GM12878 (cell line): ENCODE measurements around the gene EIF2B5. TPM values are rescaled to one million over a fixed set of nuclear protein-coding genes. Genes with fewer than 3 reads are reported as not detected.
A peak's percentile ranks its signal among the peaks of the same experiment; 100 is the strongest.

ENCODE experiments used
- BCL11A ChIP-seq: IDR thresholded peaks from 2 replicates; pipeline ENCODE4 v1.6.1; 2011; ENCODE audit warnings: low read depth, low read length
- BHLHE40 ChIP-seq, 2 experiments: fragments of 450-650 bp in 1 of 2; IDR thresholded peaks; 2 replicates each; pipeline ENCODE4 v1.6.1; 2011 to 2017; ENCODE audit warnings: low read depth in 2 of 2, borderline replicate concordance in 1 of 2, improper control_type of control experiment in 1 of 2, low read length in 1 of 2, mild to moderate bottlenecking in 1 of 2
- CHD2 ChIP-seq: IDR thresholded peaks from 2 replicates; pipeline ENCODE4 v1.6.1; 2011; ENCODE audit warnings: low read depth, low read length, improper control_type of control experiment, borderline replicate concordance
- EP300 ChIP-seq, 2 experiments: fragments of 150-350 bp in 1 of 2; IDR thresholded peaks; 2 replicates each; pipeline ENCODE4 v1.6.1; 2011 to 2012; ENCODE audit warnings: low read depth in 2 of 2, low read length in 2 of 2, borderline replicate concordance in 1 of 2, improper control_type of control experiment in 1 of 2, inconsistent platforms in 1 of 2; ENCODE audit not compliant: control insufficient read depth in 1 of 2
- FOS ChIP-seq: IDR thresholded peaks from 3 replicates; pipeline ENCODE4 v1.6.1; 2011; ENCODE audit warnings: borderline replicate concordance; ENCODE audit not compliant: insufficient read length; ENCODE audit errors: extremely low read depth
- FOXM1 ChIP-seq: IDR thresholded peaks from 2 replicates; pipeline ENCODE4 v1.6.1; 2012; ENCODE audit warnings: low read depth, mild to moderate bottlenecking, inconsistent platforms, low read length, moderate library complexity
- HDGF ChIP-seq: fragments of 450-650 bp; IDR thresholded peaks from 2 replicates; pipeline ENCODE4 v1.6.1; 2016; ENCODE audit warnings: antibody characterized with exemption
- MEF2B ChIP-seq: fragments of 450-650 bp; IDR thresholded peaks from 2 replicates; pipeline ENCODE4 v1.6.1; 2018; ENCODE audit warnings: mild to moderate bottlenecking, moderate library complexity; ENCODE audit not compliant: partially characterized antibody, poor library complexity, severe bottlenecking
- MXI1 ChIP-seq: fragments of 150-350 bp; IDR thresholded peaks from 2 replicates; pipeline ENCODE4 v1.6.1; 2011; ENCODE audit warnings: low read depth, mild to moderate bottlenecking, inconsistent platforms, low read length, improper control_type of control experiment
- NRF1 ChIP-seq: conservative IDR thresholded peaks from 2 replicates; pipeline ENCODE4 v1.6.1; 2011; ENCODE audit warnings: mild to moderate bottlenecking, low read depth, low read length, improper control_type of control experiment
- RELA ChIP-seq: fragments of 450-650 bp; IDR thresholded peaks from 2 replicates; pipeline ENCODE4 v1.8.0; 2014; ENCODE audit warnings: borderline replicate concordance; ENCODE audit not compliant: partially characterized antibody
- SIX5 ChIP-seq: IDR thresholded peaks from 2 replicates; pipeline ENCODE4 v1.6.1; 2011; ENCODE audit warnings: mild to moderate bottlenecking, low read depth, low read length, moderate library complexity; ENCODE audit not compliant: severe bottlenecking
- SMAD5 ChIP-seq: IDR thresholded peaks from 2 replicates; pipeline ENCODE4 v1.6.1; 2016; ENCODE audit warnings: antibody characterized with exemption, low read depth
- SP1 ChIP-seq: IDR thresholded peaks from one replicate; pipeline ENCODE4 v1.6.1; 2011; ENCODE audit warnings: low read depth, low read length
- WRNIP1 ChIP-seq: IDR thresholded peaks from 2 replicates; pipeline ENCODE4 v1.6.1; 2011; ENCODE audit warnings: low read depth, low read length, improper control_type of control experiment, borderline replicate concordance
- ZNF384 ChIP-seq: IDR thresholded peaks from 2 replicates; pipeline ENCODE4 v1.6.1; 2012; ENCODE audit warnings: low read depth, mild to moderate bottlenecking, low read length, improper control_type of control experiment, borderline replicate concordance
- polyA plus RNA-seq, 11 experiments: library from polyadenylated mRNA; depleted of rRNA in 4 of 11; unstranded in 6 of 11; stranded (reverse) in 5 of 11; fragments of >200 nt; fragmentation: Nextera tagmentation in 4 of 11; fragmentation: Illumina TruSeq in 1 of 11; extraction: Ambion mirVana in 4 of 11; extraction: Trizol in 1 of 11; gene quantifications; 1 replicate in 1 of 11; 2 replicates in 10 of 11; pipeline versions ENCODE4 v1.2.1 to v1.2.3, GENCODE V29; 2011 to 2016; ENCODE audit warnings: inconsistent platforms in 2 of 11, missing spikeins in 2 of 11, low read depth in 1 of 11
- total RNA-seq, 4 experiments: library from RNA; depleted of rRNA in 3 of 4; stranded (reverse); fragments of >200 nt in 3 of 4; fragmentation: Illumina TruSeq in 1 of 4; extraction: Trizol in 1 of 4; gene quantifications; 2 replicates each; pipeline versions ENCODE4 v1.2.1 to v1.2.3, GENCODE V29; 2013 to 2021
- TF ChIP-seq, protein P1 (sequence below): fragments of 450-650 bp; IDR thresholded peaks from 2 replicates; pipeline ENCODE4 v1.6.1; 2017; ENCODE audit warnings: mild to moderate bottlenecking, low read depth, inconsistent platforms; ENCODE audit not compliant: poor library complexity, severe bottlenecking
- TF ChIP-seq, protein P2 (sequence below): fragments of 450-650 bp; formaldehyde crosslinking; IDR thresholded peaks from 2 replicates; pipeline ENCODE4 v1.4.0; 2022; ENCODE audit warnings: mild to moderate bottlenecking, moderate library complexity
- TF ChIP-seq, protein P3 (sequence below): fragments of 450-650 bp; IDR thresholded peaks from 2 replicates; pipeline ENCODE4 v1.6.1; 2018; ENCODE audit warnings: borderline replicate concordance, mild to moderate bottlenecking; ENCODE audit not compliant: partially characterized antibody
- TF ChIP-seq, protein P4 (sequence below): IDR thresholded peaks from 2 replicates; pipeline ENCODE4 v1.6.1; 2011; ENCODE audit warnings: mild to moderate bottlenecking, low read depth, low read length, moderate library complexity; ENCODE audit not compliant: insufficient replicate concordance

EIF2B5 gene
- total and polyA plus RNA-seq, 10 of the 15 experiments (the other 5 are each of a cell fraction or from before 2014, with no cell fraction given) = 13.7 to 82.7 (median 52.2) TPM

DNA sequence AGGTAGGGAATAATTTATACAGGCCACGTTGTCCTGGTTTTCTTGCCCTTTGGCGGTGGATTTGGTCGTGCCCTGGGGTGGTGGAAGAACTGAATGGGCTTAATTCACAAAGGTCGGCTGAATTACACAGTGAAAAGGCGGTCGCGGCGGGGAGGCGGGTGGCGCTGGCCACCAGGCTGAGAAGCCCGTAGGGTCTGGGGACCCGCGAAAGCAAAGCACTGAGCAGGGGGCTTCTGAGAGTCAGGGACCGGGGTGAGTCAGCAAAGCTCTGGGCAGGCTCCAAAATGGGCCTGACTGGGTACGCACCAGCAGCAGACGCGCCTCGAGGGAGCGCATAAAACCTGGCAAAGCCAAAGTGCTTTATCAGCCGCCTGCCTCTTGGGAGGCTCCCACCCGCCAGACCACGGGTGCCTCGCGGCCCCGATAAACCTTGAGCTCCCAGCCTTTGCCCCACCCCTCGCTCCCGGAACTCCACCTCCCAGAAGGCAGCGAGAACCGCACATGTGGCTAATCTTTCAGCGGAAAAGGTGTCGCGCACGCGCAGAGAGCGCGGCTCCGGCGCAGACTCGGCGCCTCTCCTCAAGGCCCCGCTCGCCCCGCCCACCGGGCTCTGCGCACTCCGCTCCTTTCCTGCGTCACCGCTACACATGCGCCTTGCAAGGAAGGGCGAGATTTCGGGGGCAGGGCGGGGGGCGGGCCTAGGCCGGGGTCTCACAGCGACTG, 50.5 kb downstream of the EIF2B5 start (continued):
- TF ChIP-seq, protein P1, sequence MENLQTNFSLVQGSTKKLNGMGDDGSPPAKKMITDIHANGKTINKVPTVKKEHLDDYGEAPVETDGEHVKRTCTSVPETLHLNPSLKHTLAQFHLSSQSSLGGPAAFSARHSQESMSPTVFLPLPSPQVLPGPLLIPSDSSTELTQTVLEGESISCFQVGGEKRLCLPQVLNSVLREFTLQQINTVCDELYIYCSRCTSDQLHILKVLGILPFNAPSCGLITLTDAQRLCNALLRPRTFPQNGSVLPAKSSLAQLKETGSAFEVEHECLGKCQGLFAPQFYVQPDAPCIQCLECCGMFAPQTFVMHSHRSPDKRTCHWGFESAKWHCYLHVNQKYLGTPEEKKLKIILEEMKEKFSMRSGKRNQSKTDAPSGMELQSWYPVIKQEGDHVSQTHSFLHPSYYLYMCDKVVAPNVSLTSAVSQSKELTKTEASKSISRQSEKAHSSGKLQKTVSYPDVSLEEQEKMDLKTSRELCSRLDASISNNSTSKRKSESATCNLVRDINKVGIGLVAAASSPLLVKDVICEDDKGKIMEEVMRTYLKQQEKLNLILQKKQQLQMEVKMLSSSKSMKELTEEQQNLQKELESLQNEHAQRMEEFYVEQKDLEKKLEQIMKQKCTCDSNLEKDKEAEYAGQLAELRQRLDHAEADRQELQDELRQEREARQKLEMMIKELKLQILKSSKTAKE = no peak
- TF ChIP-seq, protein P2, sequence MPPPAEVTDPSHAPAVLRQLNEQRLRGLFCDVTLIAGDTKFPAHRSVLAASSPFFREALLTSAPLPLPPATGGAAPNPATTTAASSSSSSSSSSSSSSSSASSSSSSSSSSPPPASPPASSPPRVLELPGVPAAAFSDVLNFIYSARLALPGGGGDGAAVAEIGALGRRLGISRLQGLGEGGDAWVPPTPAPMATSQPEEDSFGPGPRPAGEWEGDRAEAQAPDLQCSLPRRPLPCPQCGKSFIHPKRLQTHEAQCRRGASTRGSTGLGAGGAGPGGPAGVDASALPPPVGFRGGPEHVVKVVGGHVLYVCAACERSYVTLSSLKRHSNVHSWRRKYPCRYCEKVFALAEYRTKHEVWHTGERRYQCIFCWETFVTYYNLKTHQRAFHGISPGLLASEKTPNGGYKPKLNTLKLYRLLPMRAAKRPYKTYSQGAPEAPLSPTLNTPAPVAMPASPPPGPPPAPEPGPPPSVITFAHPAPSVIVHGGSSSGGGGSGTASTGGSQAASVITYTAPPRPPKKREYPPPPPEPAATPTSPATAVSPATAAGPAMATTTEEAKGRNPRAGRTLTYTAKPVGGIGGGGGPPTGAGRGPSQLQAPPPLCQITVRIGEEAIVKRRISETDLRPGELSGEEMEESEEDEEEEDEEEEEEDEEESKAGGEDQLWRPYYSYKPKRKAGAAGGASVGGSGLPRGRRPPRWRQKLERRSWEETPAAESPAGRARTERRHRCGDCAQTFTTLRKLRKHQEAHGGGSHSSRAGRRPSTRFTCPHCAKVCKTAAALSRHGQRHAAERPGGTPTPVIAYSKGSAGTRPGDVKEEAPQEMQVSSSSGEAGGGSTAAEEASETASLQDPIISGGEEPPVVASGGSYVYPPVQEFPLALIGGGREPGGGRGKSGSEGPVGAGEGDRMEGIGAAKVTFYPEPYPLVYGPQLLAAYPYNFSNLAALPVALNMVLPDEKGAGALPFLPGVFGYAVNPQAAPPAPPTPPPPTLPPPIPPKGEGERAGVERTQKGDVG (CRISPR knock-in tag) = no peak
- no peak for TF ChIP-seq SMAD5
- TF ChIP-seq BCL11A = no peak
- TF ChIP-seq HDGF = peak; percentile 95
- peak; percentile 74 for TF ChIP-seq SP1
- peak; percentile 100 for TF ChIP-seq NRF1
- TF ChIP-seq WRNIP1 = no peak
- no peak for TF ChIP-seq EP300 (IDR thresholded peaks at IDR 0.05; ENCODE audit: borderline replicate concordance in 1 of 2, control insufficient read depth in 1 of 2, low read depth in 2 of 2, low read length in 2 of 2)
- peak; percentile 78 for TF ChIP-seq SIX5
- TF ChIP-seq FOS = no peak
- peak; percentile 68; the same call in 1 of the 2 replicates for TF ChIP-seq CHD2
- no peak for TF ChIP-seq FOXM1
- TF ChIP-seq ZNF384 = peak; percentile 59
- peak; percentile 22 for TF ChIP-seq RELA
- no peak for TF ChIP-seq MEF2B
- TF ChIP-seq, protein P3, sequence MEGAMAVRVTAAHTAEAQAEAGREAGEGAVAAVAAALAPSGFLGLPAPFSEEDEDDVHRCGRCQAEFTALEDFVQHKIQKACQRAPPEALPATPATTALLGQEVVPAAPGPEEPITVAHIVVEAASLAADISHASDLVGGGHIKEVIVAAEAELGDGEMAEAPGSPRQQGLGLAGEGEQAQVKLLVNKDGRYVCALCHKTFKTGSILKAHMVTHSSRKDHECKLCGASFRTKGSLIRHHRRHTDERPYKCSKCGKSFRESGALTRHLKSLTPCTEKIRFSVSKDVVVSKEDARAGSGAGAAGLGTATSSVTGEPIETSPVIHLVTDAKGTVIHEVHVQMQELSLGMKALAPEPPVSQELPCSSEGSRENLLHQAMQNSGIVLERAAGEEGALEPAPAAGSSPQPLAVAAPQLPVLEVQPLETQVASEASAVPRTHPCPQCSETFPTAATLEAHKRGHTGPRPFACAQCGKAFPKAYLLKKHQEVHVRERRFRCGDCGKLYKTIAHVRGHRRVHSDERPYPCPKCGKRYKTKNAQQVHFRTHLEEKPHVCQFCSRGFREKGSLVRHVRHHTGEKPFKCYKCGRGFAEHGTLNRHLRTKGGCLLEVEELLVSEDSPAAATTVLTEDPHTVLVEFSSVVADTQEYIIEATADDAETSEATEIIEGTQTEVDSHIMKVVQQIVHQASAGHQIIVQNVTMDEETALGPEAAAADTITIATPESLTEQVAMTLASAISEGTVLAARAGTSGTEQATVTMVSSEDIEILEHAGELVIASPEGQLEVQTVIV = no peak
- TF ChIP-seq, protein P4, sequence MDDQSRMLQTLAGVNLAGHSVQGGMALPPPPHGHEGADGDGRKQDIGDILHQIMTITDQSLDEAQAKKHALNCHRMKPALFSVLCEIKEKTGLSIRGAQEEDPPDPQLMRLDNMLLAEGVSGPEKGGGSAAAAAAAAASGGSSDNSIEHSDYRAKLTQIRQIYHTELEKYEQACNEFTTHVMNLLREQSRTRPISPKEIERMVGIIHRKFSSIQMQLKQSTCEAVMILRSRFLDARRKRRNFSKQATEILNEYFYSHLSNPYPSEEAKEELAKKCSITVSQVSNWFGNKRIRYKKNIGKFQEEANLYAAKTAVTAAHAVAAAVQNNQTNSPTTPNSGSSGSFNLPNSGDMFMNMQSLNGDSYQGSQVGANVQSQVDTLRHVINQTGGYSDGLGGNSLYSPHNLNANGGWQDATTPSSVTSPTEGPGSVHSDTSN = no peak
- TF ChIP-seq MXI1 = peak; percentile 89; the same call in 1 of the 2 replicates
- peak; percentile 56 to 64; a peak in 3 of 4 replicates for TF ChIP-seq BHLHE40 (IDR thresholded peaks at IDR 0.05; ENCODE audit: borderline replicate concordance in 1 of 2, low read depth in 2 of 2, low read length in 1 of 2)
